K562 (cell line): Measurements from ENCODE around the gene NOS1. TPM values are rescaled to one million over a fixed set of nuclear protein-coding genes. Genes with fewer than 3 reads are reported as not detected.
A peak's percentile ranks its signal among the peaks of the same experiment; 100 is the strongest.

Experiments used
- ATAC-seq: fragments of 200-7000 bp; cut with Tn5 transposase; 3 replicates; pipeline ENCODE4 v1.9.1; 2020; ENCODE audit warnings: moderate library complexity
- BruUV-seq: library from RNA; stranded (reverse); fragments of 400-500 nt; replicated peaks from 2 replicates; lab custom pipeline; 2021; lab: Mats Ljungman, UMichigan
- CTCF ChIA-PET: fragments of 300-600 bp; formaldehyde crosslinking; extraction: SDS; loops from one replicate; lab custom pipeline; 2021; ENCODE audit warnings: low intra/inter-chr PET ratio; lab: Yijun Ruan, JAX
- POLR2A ChIA-PET: fragments of 300-600, 350-650 bp; sonication (Branson Sonifier 250); formaldehyde crosslinking; extraction: SDS; loops from one replicate; lab custom pipeline; 2021; ENCODE audit warnings: antibody characterized with exemption, inconsistent platforms; lab: Yijun Ruan, JAX
- DNase-seq, 4 experiments: peaks; one replicate each; pipeline versions ENCODE4 v3.0.0 to v3.0.0-alpha.2; 2011 to 2018; ENCODE audit warnings: low spot score in 3 of 4, mixed read lengths in 3 of 4; ENCODE audit errors: extremely low read depth in 1 of 4
- FAIRE-seq: peaks from 2 replicates; lab custom pipeline; 2011; peaks lifted over from hg19 to GRCh38; lab: Jason Lieb, UNC
- H2AFZ ChIP-seq: 2 replicates; pipeline ENCODE4 v1.6.0; 2011; ENCODE audit warnings: low read depth, low read length, control low read depth, inconsistent platforms
- H3K27ac ChIP-seq: fragments of 200-600 bp; 3 replicates; pipeline ENCODE4 v1.8.0; 2011; ENCODE audit warnings: low read depth, mild to moderate bottlenecking, control low read depth, inconsistent platforms, low read length, moderate library complexity, mixed read lengths; ENCODE audit errors: extremely low read depth
- H3K27me3 ChIP-seq, 2 experiments: fragments of 300-600 bp in 1 of 2; 2 replicates in 1 of 2; 3 replicates in 1 of 2; pipeline versions ENCODE4 v1.6.0 to v1.8.0; 2011; ENCODE audit warnings: inconsistent platforms in 2 of 2, low read length in 2 of 2, mild to moderate bottlenecking in 1 of 2, mixed read lengths in 1 of 2, moderate library complexity in 1 of 2; ENCODE audit not compliant: control insufficient read depth in 2 of 2, insufficient read depth in 2 of 2
- H3K36me3 ChIP-seq: fragments of 300-600 bp; 3 replicates; pipeline ENCODE4 v1.8.0; 2011; ENCODE audit warnings: mild to moderate bottlenecking, low read length, inconsistent platforms; ENCODE audit not compliant: control insufficient read depth, insufficient read depth
- H3K4me1 ChIP-seq, 2 experiments: fragments of 200-600 bp in 1 of 2; replicated peaks in 1 of 2; 2 replicates in 1 of 2; 3 replicates in 1 of 2; pipeline versions ENCODE4 v1.5.1 to v1.8.0; 2011; ENCODE audit warnings: inconsistent platforms in 2 of 2, low read length in 2 of 2, mild to moderate bottlenecking in 1 of 2, mixed read lengths in 1 of 2, moderate library complexity in 1 of 2; ENCODE audit not compliant: control insufficient read depth in 2 of 2, insufficient read depth in 2 of 2
- H3K4me2 ChIP-seq: 2 replicates; pipeline ENCODE4 v1.6.1; 2011; ENCODE audit warnings: low read length, control low read depth, inconsistent platforms, mixed read lengths; ENCODE audit not compliant: insufficient read depth
- H3K4me3 ChIP-seq: fragments of 200-600 bp; sonication (generic), shearing (Covaris generic); 2 replicates; pipeline ENCODE4 v1.5.1; 2016; ENCODE audit warnings: control low read depth, inconsistent platforms
- H3K79me2 ChIP-seq: fragments of 200-600 bp; 3 replicates; pipeline ENCODE4 v1.8.0; 2011; ENCODE audit warnings: low read length, inconsistent platforms; ENCODE audit not compliant: control insufficient read depth, insufficient read depth
- H3K9ac ChIP-seq, 2 experiments: 2 replicates each; pipeline versions ENCODE4 v1.6.0 to v1.6.1; 2011; ENCODE audit warnings: low read depth in 2 of 2, low read length in 2 of 2, control low read depth in 1 of 2, inconsistent platforms in 1 of 2, mild to moderate bottlenecking in 1 of 2, mixed read lengths in 1 of 2; ENCODE audit not compliant: insufficient read depth in 1 of 2
- H3K9me1 ChIP-seq: one replicate; pipeline ENCODE4 v1.6.0; 2011; ENCODE audit warnings: inconsistent platforms, mild to moderate bottlenecking, low read length, moderate library complexity; ENCODE audit not compliant: control insufficient read depth, insufficient read depth
- H3K9me3 ChIP-seq: replicated peaks from 2 replicates; pipeline ENCODE4 v1.5.1; 2011; ENCODE audit warnings: low read depth, low read length, inconsistent platforms; ENCODE audit not compliant: control insufficient read depth, insufficient read depth
- H4K20me1 ChIP-seq: replicated peaks from 2 replicates; pipeline ENCODE4 v1.6.1; 2011; ENCODE audit warnings: low read length, inconsistent platforms, mixed read lengths; ENCODE audit not compliant: control insufficient read depth, insufficient read depth
- DDX20 ChIP-seq: fragments of 450-650 bp; IDR thresholded peaks from 2 replicates; pipeline ENCODE4 v1.6.1; 2016; ENCODE audit warnings: missing genetic modification characterization, low read depth, mild to moderate bottlenecking, missing compliant biosample characterization, moderate library complexity
- ELF1 ChIP-seq: fragments of 200-800 bp; sonication (Bioruptor generic); IDR thresholded peaks from 2 replicates; pipeline ENCODE4 v1.6.1; 2016; ENCODE audit warnings: missing genetic modification characterization, missing compliant biosample characterization
- HNRNPH1 ChIP-seq: fragments of 200-400 bp; formaldehyde crosslinking; optimal IDR thresholded peaks from 2 replicates; pipeline ENCODE3; 2017; ENCODE audit warnings: low read depth, mild to moderate bottlenecking, low read length, moderate library complexity
- LEF1 ChIP-seq: fragments of 450-650 bp; IDR thresholded peaks from 2 replicates; pipeline ENCODE4 v1.6.1; 2016; ENCODE audit warnings: mild to moderate bottlenecking
- MTF1 ChIP-seq: fragments of 250-450 bp; sonication (Bioruptor Pico); IDR thresholded peaks from 2 replicates; pipeline ENCODE4 v1.9.0; 2021; ENCODE audit warnings: moderate library complexity, mild to moderate bottlenecking, inconsistent platforms, borderline replicate concordance
- RAD21 ChIP-seq, 2 experiments: fragments of 250-450 bp in 1 of 2; fragments of 450-650 bp in 1 of 2; sonication (Bioruptor Pico) in 1 of 2; formaldehyde crosslinking in 1 of 2; IDR thresholded peaks in 1 of 2; conservative IDR thresholded peaks in 1 of 2; 2 replicates each; pipeline versions ENCODE4 v1.4.0 to v1.8.0; 2020 to 2022; ENCODE audit warnings: mild to moderate bottlenecking in 2 of 2, moderate library complexity in 1 of 2
- SAFB2 ChIP-seq: fragments of 200-400 bp; formaldehyde crosslinking; IDR thresholded peaks from 2 replicates; pipeline ENCODE4 v1.6.1; 2018; ENCODE audit warnings: borderline replicate concordance, low read length, low read depth, moderate library complexity; ENCODE audit not compliant: severe bottlenecking
- SUPT5H ChIP-seq: fragments of 450-650 bp; IDR thresholded peaks from 2 replicates; pipeline ENCODE4 v1.6.1; 2016
- THRB ChIP-seq: fragments of 450-650 bp; formaldehyde crosslinking; conservative IDR thresholded peaks from 2 replicates; pipeline ENCODE4 v1.4.0; 2022; ENCODE audit warnings: mild to moderate bottlenecking, missing genetic modification characterization
- ZBTB26 ChIP-seq: fragments of 450-650 bp; formaldehyde crosslinking; IDR thresholded peaks from 2 replicates; pipeline ENCODE4 v1.4.0; 2022; ENCODE audit warnings: missing genetic modification characterization
- ZBTB49 ChIP-seq: sonication (generic); formaldehyde crosslinking; IDR thresholded peaks from 2 replicates; pipeline ENCODE4 v1.8.0; 2022; ENCODE audit warnings: missing genetic modification reagents, mild to moderate bottlenecking, borderline replicate concordance
- ZNF274 ChIP-seq: IDR thresholded peaks from 2 replicates; pipeline ENCODE4 v1.6.1; 2011; ENCODE audit warnings: low read depth, mild to moderate bottlenecking, low read length, moderate library complexity, borderline replicate concordance
- ZNF398 ChIP-seq: fragments of 250-450 bp; sonication (Bioruptor Pico); IDR thresholded peaks from 2 replicates; pipeline ENCODE4 v1.8.0; 2021; ENCODE audit warnings: moderate library complexity, mild to moderate bottlenecking, inconsistent platforms
- ZNF77 ChIP-seq: fragments of 250-450 bp; sonication (Bioruptor Pico); IDR thresholded peaks from 2 replicates; pipeline ENCODE4 v1.5.0; 2020
- whole genome bisulfite sequencing: fragments of 100-300 bp; shearing (Covaris generic); methylation state at CpG from one replicate; pipeline ENCODE4 v1.1.6; 2016; ENCODE audit warnings: low coverage, mixed read lengths; ENCODE audit not compliant: insufficient coverage; ENCODE audit errors: missing lambda C conversion rate; 5-methylcytosine and 5-hydroxymethylcytosine counted together
- in situ Hi-C: fragments of 300-500 bp; cut with MboI; formaldehyde crosslinking; loops from 4 replicates; pipeline ENCODE4 v1.15.0; 2018; ENCODE audit warnings: inconsistent platforms, mixed read lengths
- intact Hi-C: fragments of 100-400 bp; cut with micrococcal nuclease; formaldehyde crosslinking; loops from 2 replicates; pipeline ENCODE4 v1.14.2; 2022
- polyA plus RNA-seq, 8 experiments: library from polyadenylated mRNA; depleted of rRNA in 4 of 8; stranded (reverse) in 5 of 8; unstranded in 3 of 8; fragments of >200 nt; fragmentation: Nextera tagmentation in 2 of 8; fragmentation: Illumina TruSeq in 1 of 8; extraction: Ambion mirVana in 2 of 8; extraction: Trizol in 1 of 8; gene quantifications; 2 replicates each; pipeline versions ENCODE4 v1.2.1 to v1.2.3, GENCODE V29; 2011 to 2014; ENCODE audit warnings: inconsistent platforms in 1 of 8, missing spikeins in 1 of 8
- total RNA-seq, 7 experiments: library from RNA; depleted of rRNA in 6 of 7; stranded (reverse); fragments of >200 nt in 6 of 7; fragmentation: Illumina TruSeq in 2 of 7; extraction: Trizol in 2 of 7; gene quantifications; 2 replicates each; pipeline versions ENCODE4 v1.2.1 to v1.2.3, GENCODE V29; 2011 to 2021; ENCODE audit warnings: low replicate concordance in 1 of 7

The NOS1 gene
- total and polyA plus RNA-seq, 9 of the 15 experiments (the other 6 are each of a cell fraction or from before 2014, with no cell fraction given): not detected

- intact Hi-C loops: loop anchor here (10.0 kb wide), 1 partner anchor 129 kb away; no protein-coding TSS in a partner anchor
- Histone ChIP-seq H3K4me2 (no peak overlapping the region), H3K27me3 (peaks cover 2 to 38% of the 10 kb centered on the region in 2 experiments; a peak in 2 of 5 replicates), H3K79me2 (no peaks in the 10 kb centered on the region), H3K27ac (no peak overlapping the region), H3K9ac (no peak overlapping the region), H3K9me1 (no peaks in the 10 kb centered on the region), H3K36me3 (no peaks in the 10 kb centered on the region), H3K4me3 (no peak overlapping the region), H3K4me1 (peaks cover 0 to 6% of the 10 kb centered on the region in 2 experiments; a peak in 1 of 5 replicates), H4K20me1 (0 out of 2 replicates have a peak, but pooled peaks cover 3% of the 10 kb centered on the region), H3K9me3 (no peaks in the 10 kb centered on the region), H2AFZ (no peak overlapping the region)
- FAIRE-seq: no peak
- WGBS: 0% methylated on average over 4 of the region's 4 CpGs
- in situ Hi-C loops: no loop called here
- DNase-seq: no peak
- CTCF ChIA-PET: interaction anchor here (0.7 kb wide), 1 partner anchor 585 kb away, joined by 3 read pairs; no protein-coding TSS in a partner anchor
- 0 out of 3 replicates have a peak, but pooled peaks have one; percentile 33 for ATAC-seq
- BruUV-seq: no TSS peak
- POLR2A ChIA-PET: interaction anchor here (0.6 kb wide), 1 partner anchor 126 kb away, joined by 3 read pairs; no protein-coding TSS in a partner anchor
- no peak for TF ChIP-seq ZBTB49 (CRISPR knock-in tag)
- no peak for TF ChIP-seq ZNF274
- no peak for TF ChIP-seq SAFB2
- no peak for TF ChIP-seq MTF1 (CRISPR knock-in tag)
- TF ChIP-seq ZNF398 (CRISPR knock-in tag): no peak
- no peak for TF ChIP-seq SUPT5H
- TF ChIP-seq ZNF77: no peak
- no peak for TF ChIP-seq ELF1 (tag)
- TF ChIP-seq ZBTB26: no peak
- no peak for TF ChIP-seq THRB (CRISPR knock-in tag)
- no peak for TF ChIP-seq DDX20 (tag)
- no peak for TF ChIP-seq HNRNPH1
- no peak for TF ChIP-seq LEF1
- TF ChIP-seq RAD21 (CRISPR knock-in tag; conservative IDR thresholded peaks at IDR 0.05 in 1 of 2, IDR thresholded peaks at IDR 0.05 in 1 of 2): 0 out of 4 replicates have a peak, but pooled peaks of 1 of the 2 experiments have one; percentile 4
Measured at GRCh38 chr12:117363953-117364486, 2.6 kb upstream of the NOS1 start.
